Testis (tissue), 3 donors: ENCODE measurements around the gene CDK16. TPM values are rescaled to one million over a fixed set of nuclear protein-coding genes. Genes with fewer than 3 reads are reported as not detected.

Experiments
- DNase-seq: peaks from one replicate; pipeline ENCODE4 v3.0.0-alpha.2; 2019
- H3K27ac ChIP-seq, 2 donors: fragments of 200-600 bp; sonication (generic); one replicate each; pipeline ENCODE4 v1.5.1; 2019
- H3K27me3 ChIP-seq: fragments of 200-600 bp; sonication (generic); one replicate; pipeline ENCODE4 v1.5.1; 2019
- H3K36me3 ChIP-seq: fragments of 200-600 bp; sonication (generic); one replicate; pipeline ENCODE4 v1.5.1; 2017; ENCODE audit warnings: low read depth; ENCODE audit errors: missing control alignments
- H3K4me1 ChIP-seq: fragments of 200-600 bp; sonication (generic); one replicate; pipeline ENCODE4 v1.5.1; 2019
- H3K4me3 ChIP-seq, 2 donors: fragments of 200-600 bp; sonication (generic); one replicate each; pipeline ENCODE4 v1.5.1; 2017 to 2019
- H3K9me3 ChIP-seq: fragments of 200-600 bp; sonication (generic); one replicate; pipeline ENCODE4 v1.5.1; 2017
- CTCF ChIP-seq, 3 experiments: fragments of 450-650 bp in 2 of 3; fragments of 200-600 bp in 1 of 3; sonication (generic) in 1 of 3; IDR thresholded peaks; one replicate each; pipeline ENCODE4 v1.5.1; 2016 to 2019; ENCODE audit warnings: antibody characterized with exemption in 3 of 3, mild to moderate bottlenecking in 2 of 3, moderate library complexity in 1 of 3
- POLR2A ChIP-seq: fragments of 450-650 bp; IDR thresholded peaks from one replicate; pipeline ENCODE4 v1.6.1; 2017; ENCODE audit warnings: antibody characterized with exemption, mild to moderate bottlenecking, moderate library complexity
- WGBS, 2 donors: methylation state at CpG; one replicate each; pipeline ENCODE4 v1.1.5; 2018; 5-methylcytosine and 5-hydroxymethylcytosine counted together
- intact Hi-C: fragments of 100-400 bp; cut with DNase I; formaldehyde crosslinking; loops from one replicate; pipeline ENCODE4 v1.15.1; 2023; ENCODE audit warnings: low total_unique reads
- polyA plus RNA-seq: library from polyadenylated mRNA; stranded (reverse); fragments of 350-450 nt; fragmentation: Illumina TruSeq; extraction: RNeasy Lipid Tissue Mini Kit (QIAGEN cat#74804); gene quantifications from one replicate; pipeline ENCODE4 v1.2.3, GENCODE V29; 2014; ENCODE audit warnings: low read depth, low replicate concordance; ENCODE audit not compliant: insufficient read depth
- total RNA-seq, 2 donors: library from RNA; depleted of rRNA; stranded (reverse); fragments of >200 nt; gene quantifications; one replicate each; pipeline ENCODE4 v1.2.3, GENCODE V29; 2016

CDK16 gene
- total and polyA plus RNA-seq, 3 donors from 2014 or later = 122 to 245 (median 195) TPM

- Histone ChIP-seq H3K9me3 (no peaks in the 10 kb centered on the region), H3K4me1 (peaks cover 3% of the 10 kb centered on the region), H3K27ac (no peak overlapping the region), H3K4me3 (no peak overlapping the region), H3K27me3 (no peaks in the 10 kb centered on the region), H3K36me3 (no peaks in the 10 kb centered on the region)
- intact Hi-C loops = no loop called here
- DNase-seq = no peak
- 93 to 100% methylated on average over 1 to 2 of the region's 2 CpGs for WGBS, 2 donors
- TF ChIP-seq POLR2A (no peak), CTCF (IDR thresholded peaks at IDR 0.05) (no peak)
Observed at GRCh38 chrX:47171996-47172395, 46.5 kb upstream of the CDK16 start.

GRCh38 chrX:47172549-47172948, 45.9 kb upstream of the CDK16 start:
- Histone ChIP-seq H3K4me1 (peaks cover 3% of the 10 kb centered on the region), H3K27ac (no peak overlapping the region), H3K36me3 (no peaks in the 10 kb centered on the region), H3K9me3 (no peaks in the 10 kb centered on the region), H3K27me3 (no peaks in the 10 kb centered on the region), H3K4me3 (no peak overlapping the region)
- 86 to 87% methylated on average over 7 of the region's 7 CpGs for WGBS, 2 donors
- no peak for TF ChIP-seq CTCF (IDR thresholded peaks at IDR 0.05)
- no peak for TF ChIP-seq POLR2A
- no peak for DNase-seq
- intact Hi-C loops = no loop called here

GRCh38 chrX:47172971-47173792, 45.3 kb upstream of the CDK16 start:
- WGBS, 2 donors = 54 to 72% methylated on average over 5 to 18 of the region's 18 CpGs
- no peak overlapping the region for H3K4me3 ChIP-seq
- intact Hi-C loops = no loop called here
- H3K27ac ChIP-seq = no peak overlapping the region
- peaks cover 3% of the 10 kb centered on the region for H3K4me1 ChIP-seq
- H3K27me3 ChIP-seq = no peaks in the 10 kb centered on the region
- no peaks in the 10 kb centered on the region for H3K9me3 ChIP-seq
- no peaks in the 10 kb centered on the region for H3K36me3 ChIP-seq
- DNase-seq = no peak
- TF ChIP-seq POLR2A (no peak), CTCF (IDR thresholded peaks at IDR 0.05) (no peak)

GRCh38 chrX:47174376-47174775, 44.1 kb upstream of the CDK16 start:
- no peaks in the 10 kb centered on the region for H3K36me3 ChIP-seq
- no peak for DNase-seq
- H3K27ac ChIP-seq = no peak overlapping the region
- H3K4me1 ChIP-seq = peaks cover 9% of the 10 kb centered on the region
- TF ChIP-seq CTCF (IDR thresholded peaks at IDR 0.05) = no peak
- 80 to 85% methylated on average over 5 to 11 of the region's 12 CpGs for WGBS, 2 donors
- no peaks in the 10 kb centered on the region for H3K9me3 ChIP-seq
- H3K27me3 ChIP-seq = no peaks in the 10 kb centered on the region
- intact Hi-C loops = no loop called here
- H3K4me3 ChIP-seq = no peak overlapping the region
